GM12892 (cell line): Measurements from ENCODE around the gene CLDN6.

ENCODE experiments used
- POLR2A ChIP-seq: IDR thresholded peaks from 2 replicates; pipeline ENCODE4 v1.6.1; 2011; ENCODE audit warnings: low read depth, low read length, control low read depth
- POLR2AphosphoS5 ChIP-seq: IDR thresholded peaks from 2 replicates; pipeline ENCODE4 v1.6.1; 2011; ENCODE audit warnings: low read depth, low read length, control low read depth

GRCh38 chr16:3023669-3024478 is 5.9 kb upstream of the CLDN6 start, which contains the start of the genes HCFC1R1 and THOC6:
- peak; percentile 83; the same call in 1 of the 2 replicates for TF ChIP-seq POLR2A
- peak; percentile 89 for TF ChIP-seq POLR2AphosphoS5
